Measurements from ENCODE around the gene NELFB. TPM values are rescaled to one million over a fixed set of nuclear protein-coding genes. Genes with fewer than 3 reads are reported as not detected.

The NELFB gene
- total and polyA plus RNA-seq, 10 donors: 26.6 to 49.7 (median 38.7) TPM

- Histone ChIP-seq H3K4me3 (no peak overlapping the region), H3K36me3 (peaks cover 0 to 24% (median 18%) of the 10 kb centered on the region in 6 donors), H3K27me3 (replicated peaks in 1 of 7) (no peaks in the 10 kb centered on the region), H3K4me1 (peaks cover 12 to 34% (median 27%) of the 10 kb centered on the region in 6 donors), H3K27ac (no peak overlapping the region), H3K9me3 (no peaks in the 10 kb centered on the region)
- 91 to 95% (median 93%) methylated on average over 18 to 25 of the region's 25 CpGs for WGBS, 5 donors
- no peak for DNase-seq
- intact Hi-C loops (cut with DNase I; ENCODE audit: low total_unique reads): no loop called here
- TF ChIP-seq POLR2AphosphoS5 (IDR thresholded peaks at IDR 0.05) (peak in 1 of 3 donors; percentile 8), CTCF (IDR thresholded peaks at IDR 0.05 in 8 of 11, conservative IDR thresholded peaks at IDR 0.05 in 3 of 11) (no peak), POLR2A (IDR thresholded peaks at IDR 0.05) (no peak)
Observed at GRCh38 chr9:137245450-137246421, 9.4 kb upstream of the NELFB start.

- no peak overlapping the region for H3K4me3 ChIP-seq
- no peak overlapping the region for H3K27ac ChIP-seq
- TF ChIP-seq CTCF (IDR thresholded peaks at IDR 0.05 in 8 of 11, conservative IDR thresholded peaks at IDR 0.05 in 3 of 11) (no peak), POLR2A (IDR thresholded peaks at IDR 0.05) (no peak), POLR2AphosphoS5 (IDR thresholded peaks at IDR 0.05) (no peak)
- peaks cover 0 to 17% (median 15%) of the 10 kb centered on the region in 6 donors for H3K36me3 ChIP-seq
- 80 to 91% (median 85%) methylated on average over 14 to 20 of the region's 20 CpGs for WGBS, 5 donors
- no peaks in the 10 kb centered on the region for H3K9me3 ChIP-seq
- DNase-seq: no peak
- intact Hi-C loops (cut with DNase I; ENCODE audit: low total_unique reads): no loop called here
- no peaks in the 10 kb centered on the region for H3K27me3 ChIP-seq (replicated peaks in 1 of 7)
- peaks cover 7 to 26% (median 20%) of the 10 kb centered on the region in 6 donors for H3K4me1 ChIP-seq
Observed at GRCh38 chr9:137247135-137247915, 7.8 kb upstream of the NELFB start.

- Histone ChIP-seq H3K4me1 (peaks cover 1 to 24% (median 16%) of the 10 kb centered on the region in 6 donors), H3K27me3 (replicated peaks in 1 of 7) (no peaks in the 10 kb centered on the region), H3K9me3 (no peaks in the 10 kb centered on the region), H3K36me3 (peaks cover 0 to 12% (median 10%) of the 10 kb centered on the region in 6 donors), H3K27ac (no peak overlapping the region), H3K4me3 (no peak overlapping the region)
- intact Hi-C loops (cut with DNase I; ENCODE audit: low total_unique reads): no loop called here
- no peak for DNase-seq
- TF ChIP-seq POLR2AphosphoS5 (IDR thresholded peaks at IDR 0.05) (no peak), POLR2A (IDR thresholded peaks at IDR 0.05) (no peak), CTCF (IDR thresholded peaks at IDR 0.05 in 8 of 11, conservative IDR thresholded peaks at IDR 0.05 in 3 of 11) (no peak)
- WGBS, 5 donors: 86 to 93% (median 90%) methylated on average over 6 of the region's 6 CpGs
Observed at GRCh38 chr9:137247916-137248175, 7.3 kb upstream of the NELFB start.

Measured in spleen (tissue), 11 donors.